SU-DHL-6 (cell line): ENCODE data around the gene PHC1.

Experiments
- CTCF ChIP-seq: fragments of 200-600 bp; sonication (generic); IDR thresholded peaks from one replicate; pipeline ENCODE4 v1.5.1; 2017; ENCODE audit warnings: antibody characterized with exemption, mild to moderate bottlenecking, low read length, moderate library complexity; ENCODE audit not compliant: insufficient read depth, poor library complexity, severe bottlenecking
- EZH2phosphoT487 ChIP-seq: fragments of 200-600 bp; sonication (generic), shearing (Covaris generic); conservative IDR thresholded peaks from 2 replicates; pipeline ENCODE4 v1.6.1; 2018; ENCODE audit warnings: mild to moderate bottlenecking, antibody characterized with exemption, low read length, moderate library complexity, mixed read lengths

GRCh38 chr12:8907513-8907912 is 6.8 kb upstream of the PHC1 start:
- TF ChIP-seq CTCF: no peak
- no peak for TF ChIP-seq EZH2phosphoT487
